Stomach (tissue), 9 donors: Measurements from ENCODE around the gene GRWD1. TPM values are rescaled to one million over a fixed set of nuclear protein-coding genes. Genes with fewer than 3 reads are reported as not detected.

Experiments
- DNase-seq, 2 donors: peaks; one replicate each; pipeline versions ENCODE4 v3.0.0 to v3.0.0-alpha.2; 2013 to 2019
- H3K27ac ChIP-seq, 5 donors: fragments of 200-600 bp in 4 of 5; sonication (generic) in 4 of 5; one replicate each; pipeline ENCODE4 v1.5.1; 2013 to 2019; ENCODE audit warnings: mild to moderate bottlenecking in 1 of 5, moderate library complexity in 1 of 5
- H3K27me3 ChIP-seq, 3 donors: fragments of 200-600 bp; sonication (generic); one replicate each; pipeline ENCODE4 v1.5.1; 2017 to 2019; ENCODE audit warnings: mixed run types in 1 of 3
- H3K36me3 ChIP-seq, 4 donors: fragments of 200-600 bp; sonication (generic); 1 replicate in 3 of 4; 2 replicates in 1 of 4; pipeline ENCODE4 v1.5.1; 2016 to 2019
- H3K4me1 ChIP-seq, 4 donors: fragments of 200-600 bp; sonication (generic); one replicate each; pipeline ENCODE4 v1.5.1; 2016 to 2019
- H3K4me3 ChIP-seq, 4 donors: fragments of 200-600 bp; sonication (generic) in 3 of 4; one replicate each; pipeline ENCODE4 v1.5.1; 2016 to 2019; ENCODE audit warnings: mild to moderate bottlenecking in 1 of 4
- H3K9me3 ChIP-seq, 4 donors: fragments of 200-600 bp; sonication (generic); one replicate each; pipeline ENCODE4 v1.5.1; 2016 to 2019
- EP300 ChIP-seq: sonication (generic); formaldehyde crosslinking; IDR thresholded peaks from one replicate; pipeline ENCODE4 v1.6.1; 2017; ENCODE audit warnings: antibody characterized with exemption
- POLR2A ChIP-seq, 4 donors: fragments of 450-650 bp; IDR thresholded peaks; one replicate each; pipeline ENCODE4 v1.6.1; 2016; ENCODE audit warnings: antibody characterized with exemption in 4 of 4, control low read depth in 2 of 4, mild to moderate bottlenecking in 1 of 4, moderate library complexity in 1 of 4
- POLR2AphosphoS5 ChIP-seq, 3 donors: sonication (generic); formaldehyde crosslinking; IDR thresholded peaks; one replicate each; pipeline ENCODE4 v1.6.1; 2016; ENCODE audit warnings: antibody characterized with exemption in 3 of 3
- WGBS, 5 donors: extraction: QIAGEN DNeasy Blood & Tissue Kit in 3 of 5; methylation state at CpG; one replicate each; pipeline versions ENCODE4 v1.1.5 to v1.1.7; 2013 to 2018; 5-methylcytosine and 5-hydroxymethylcytosine counted together
- intact Hi-C: fragments of 100-400 bp; cut with DNase I; formaldehyde crosslinking; loops from one replicate; pipeline ENCODE4 v1.15.1; 2023; ENCODE audit warnings: low total_unique reads
- polyA plus RNA-seq, 3 donors: library from polyadenylated mRNA; stranded (reverse); fragments of 200-250 nt; gene quantifications; one replicate each; pipeline ENCODE4 v1.2.3, GENCODE V29; 2013
- total RNA-seq, 5 donors: library from RNA; depleted of rRNA; stranded (reverse); fragments of >200 nt; gene quantifications; one replicate each; pipeline versions ENCODE4 v1.1.0 to v1.2.3, GENCODE V29; 2014 to 2016
- TF ChIP-seq, protein P1 (sequence below), 7 experiments: fragments of 450-650 bp in 4 of 7; fragments of 200-600 bp in 3 of 7; sonication (generic) in 3 of 7; IDR thresholded peaks; one replicate each; pipeline ENCODE4 v1.5.1; 2016 to 2019; ENCODE audit warnings: antibody characterized with exemption in 7 of 7, control low read depth in 2 of 7, mild to moderate bottlenecking in 1 of 7
- donor health status: healthy with polysubstance abuse.
- donor health status: Bipolar disorder and iron deficiency.
- donor health status: healthy.

The GRWD1 gene
- total and polyA plus RNA-seq, 8 donors = 5.8 to 49.4 (median 15.7) TPM

DNA sequence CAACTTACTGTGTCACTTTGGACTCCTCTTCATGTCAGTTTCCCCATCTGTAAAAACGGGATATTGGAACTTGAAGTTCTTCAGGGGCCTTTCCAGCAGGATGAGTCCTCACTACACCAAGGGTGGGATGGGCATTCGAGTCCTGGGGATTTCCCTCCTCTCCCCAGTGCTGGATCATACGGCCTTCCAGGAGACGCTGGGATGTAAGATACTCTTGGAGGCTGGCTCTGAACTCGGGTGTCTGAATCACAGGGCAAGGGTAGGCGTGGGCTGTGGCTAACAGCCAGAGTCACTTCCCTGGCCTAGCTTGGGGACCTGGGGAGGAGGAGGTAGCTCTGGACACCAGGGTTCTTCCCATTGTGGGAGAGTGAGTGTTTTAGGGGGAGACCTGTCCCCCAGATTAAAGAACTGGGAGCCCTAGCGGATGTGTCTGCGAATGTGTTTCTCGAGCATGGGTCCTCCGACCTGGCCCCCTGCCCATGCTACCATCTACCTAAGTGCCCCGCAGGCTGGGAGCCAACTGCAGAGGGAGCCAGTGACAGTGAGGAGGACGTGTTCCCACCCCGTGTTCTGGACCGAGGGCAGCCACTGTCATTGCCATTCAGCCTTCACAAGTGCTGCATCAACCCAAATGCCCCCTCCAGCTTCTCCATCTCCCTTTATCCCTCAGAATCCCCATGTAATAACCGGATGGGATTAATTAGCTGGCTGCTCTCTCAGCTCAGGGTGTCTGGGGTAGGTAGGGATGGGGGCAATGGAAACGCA is 21.0 kb downstream of the GRWD1 start:
- DNase-seq = no peak
- peaks cover 14 to 24% (median 21%) of the 10 kb centered on the region in 4 donors for H3K36me3 ChIP-seq
- H3K4me1 ChIP-seq = peaks cover 7 to 30% (median 23%) of the 10 kb centered on the region in 4 donors
- 53 to 68% (median 66%) methylated on average over 13 to 16 of the region's 16 CpGs for WGBS, 5 donors
- H3K27ac ChIP-seq = no peak overlapping the region
- no peaks in the 10 kb centered on the region for H3K27me3 ChIP-seq
- intact Hi-C loops = no loop called here
- H3K9me3 ChIP-seq = no peaks in the 10 kb centered on the region
- no peak overlapping the region for H3K4me3 ChIP-seq
- TF ChIP-seq POLR2A (IDR thresholded peaks at IDR 0.05) (no peak), POLR2AphosphoS5 (IDR thresholded peaks at IDR 0.05) (no peak), EP300 (no peak)
- TF ChIP-seq, protein P1, sequence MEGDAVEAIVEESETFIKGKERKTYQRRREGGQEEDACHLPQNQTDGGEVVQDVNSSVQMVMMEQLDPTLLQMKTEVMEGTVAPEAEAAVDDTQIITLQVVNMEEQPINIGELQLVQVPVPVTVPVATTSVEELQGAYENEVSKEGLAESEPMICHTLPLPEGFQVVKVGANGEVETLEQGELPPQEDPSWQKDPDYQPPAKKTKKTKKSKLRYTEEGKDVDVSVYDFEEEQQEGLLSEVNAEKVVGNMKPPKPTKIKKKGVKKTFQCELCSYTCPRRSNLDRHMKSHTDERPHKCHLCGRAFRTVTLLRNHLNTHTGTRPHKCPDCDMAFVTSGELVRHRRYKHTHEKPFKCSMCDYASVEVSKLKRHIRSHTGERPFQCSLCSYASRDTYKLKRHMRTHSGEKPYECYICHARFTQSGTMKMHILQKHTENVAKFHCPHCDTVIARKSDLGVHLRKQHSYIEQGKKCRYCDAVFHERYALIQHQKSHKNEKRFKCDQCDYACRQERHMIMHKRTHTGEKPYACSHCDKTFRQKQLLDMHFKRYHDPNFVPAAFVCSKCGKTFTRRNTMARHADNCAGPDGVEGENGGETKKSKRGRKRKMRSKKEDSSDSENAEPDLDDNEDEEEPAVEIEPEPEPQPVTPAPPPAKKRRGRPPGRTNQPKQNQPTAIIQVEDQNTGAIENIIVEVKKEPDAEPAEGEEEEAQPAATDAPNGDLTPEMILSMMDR (IDR thresholded peaks at IDR 0.05) = no peak

DNA sequence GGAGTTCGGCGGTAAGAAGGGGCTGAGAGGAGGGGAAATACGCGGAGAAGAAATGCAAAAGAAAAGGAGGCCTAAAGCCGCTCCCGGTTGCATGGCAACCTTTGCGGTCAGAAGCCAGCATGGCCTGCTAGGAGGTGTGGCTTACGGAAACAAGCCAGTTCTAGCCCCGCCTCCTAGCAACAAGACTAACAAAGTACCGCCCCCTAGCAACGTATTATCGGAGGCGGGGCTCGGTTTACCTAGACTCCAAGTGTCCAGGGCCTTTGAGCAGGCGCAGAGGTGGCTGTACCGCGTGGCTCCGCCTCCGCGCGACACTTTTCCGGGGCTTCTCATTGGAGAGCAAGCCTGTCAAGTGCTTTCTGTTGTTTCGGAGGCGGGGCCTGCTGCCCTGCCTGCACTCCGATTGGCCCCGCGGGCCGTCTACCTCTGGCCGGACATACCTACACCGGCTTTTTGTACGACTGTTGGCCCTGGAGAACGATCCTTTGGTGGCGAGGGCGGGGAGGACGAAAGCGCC is 23.0 kb downstream of the GRWD1 start:
- Histone ChIP-seq H3K27ac (peak overlapping the region; percentile 91 to 98 (median 97)), H3K4me3 (peak overlapping the region; percentile 80 to 99 (median 97)), H3K9me3 (no peaks in the 10 kb centered on the region), H3K36me3 (peaks cover 35 to 37% (median 36%) of the 10 kb centered on the region in 4 donors), H3K27me3 (no peaks in the 10 kb centered on the region), H3K4me1 (peaks cover 7 to 43% (median 31%) of the 10 kb centered on the region in 4 donors)
- WGBS, 5 donors = 0 to 1% (median 0%) methylated on average over 8 to 36 of the region's 36 CpGs
- intact Hi-C loops = no loop called here
- no peak for TF ChIP-seq POLR2AphosphoS5 (IDR thresholded peaks at IDR 0.05)
- TF ChIP-seq, protein P1 (IDR thresholded peaks at IDR 0.05) = no peak
- no peak for TF ChIP-seq EP300
- no peak for TF ChIP-seq POLR2A (IDR thresholded peaks at IDR 0.05)
- peak; percentile 100 for DNase-seq

DNA sequence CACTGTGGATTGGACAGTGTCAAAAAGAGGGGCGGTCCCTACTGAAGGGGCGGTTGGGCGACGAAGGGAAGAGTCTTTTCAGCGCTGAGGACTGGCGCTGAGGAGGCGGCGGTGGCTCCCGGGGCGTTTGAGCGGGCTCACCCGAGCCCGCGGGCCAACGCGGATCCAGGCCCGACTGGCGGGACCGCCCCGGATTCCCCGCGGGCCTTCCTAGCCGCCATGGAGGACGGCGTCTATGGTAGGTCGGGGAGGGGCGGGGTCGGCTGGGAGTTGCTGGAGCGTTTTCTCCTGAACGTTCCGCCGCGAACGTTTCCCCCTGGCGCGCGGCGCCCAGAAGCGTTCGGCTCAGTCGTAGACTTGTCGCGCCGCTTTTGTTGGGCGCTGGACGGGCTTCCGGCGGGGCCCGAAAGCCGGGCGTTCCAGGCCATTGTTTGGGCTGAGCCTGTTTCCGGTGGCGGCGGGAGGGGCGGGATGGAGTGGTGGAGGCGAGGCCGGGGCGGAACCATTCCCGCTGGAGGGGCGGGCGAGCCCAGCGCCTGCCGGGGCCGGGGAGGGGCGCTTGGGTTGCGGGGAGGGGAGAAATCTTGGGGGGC is 23.6 kb downstream of the GRWD1 start, which contains the start of gene CYTH2:
TSS of gene CYTH2 (plus strand) at position 81 of the 593 bp plus-strand sequence. CDS start at position 220, 139 bp downstream.
- Histone ChIP-seq H3K27me3 (no peaks in the 10 kb centered on the region), H3K9me3 (no peaks in the 10 kb centered on the region), H3K27ac (peak within 1 kb of the TSS; percentile 91 to 98 (median 97)), H3K4me1 (peaks cover 7 to 43% (median 31%) of the 10 kb centered on the region in 4 donors), H3K4me3 (peak within 1 kb of the TSS; percentile 80 to 99 (median 97)), H3K36me3 (peaks cover 40 to 42% (median 42%) of the 10 kb centered on the region in 4 donors)
- peak; percentile 86 to 94 for DNase-seq
- intact Hi-C loops = no loop called here
- TF ChIP-seq EP300 (no peak), POLR2A (IDR thresholded peaks at IDR 0.05) (peak in 2 of 4 donors; percentile 45 to 69), POLR2AphosphoS5 (IDR thresholded peaks at IDR 0.05) (peak; percentile 25 to 94 (median 73))
- TF ChIP-seq, protein P1 (IDR thresholded peaks at IDR 0.05) = peak in 1 of 7 experiments; percentile 16
- 0 to 1% (median 0%) methylated on average over 25 to 66 of the region's 66 CpGs; no CpG with 5 or more reads in 1 of the 5 donors for WGBS, 5 donors

DNA sequence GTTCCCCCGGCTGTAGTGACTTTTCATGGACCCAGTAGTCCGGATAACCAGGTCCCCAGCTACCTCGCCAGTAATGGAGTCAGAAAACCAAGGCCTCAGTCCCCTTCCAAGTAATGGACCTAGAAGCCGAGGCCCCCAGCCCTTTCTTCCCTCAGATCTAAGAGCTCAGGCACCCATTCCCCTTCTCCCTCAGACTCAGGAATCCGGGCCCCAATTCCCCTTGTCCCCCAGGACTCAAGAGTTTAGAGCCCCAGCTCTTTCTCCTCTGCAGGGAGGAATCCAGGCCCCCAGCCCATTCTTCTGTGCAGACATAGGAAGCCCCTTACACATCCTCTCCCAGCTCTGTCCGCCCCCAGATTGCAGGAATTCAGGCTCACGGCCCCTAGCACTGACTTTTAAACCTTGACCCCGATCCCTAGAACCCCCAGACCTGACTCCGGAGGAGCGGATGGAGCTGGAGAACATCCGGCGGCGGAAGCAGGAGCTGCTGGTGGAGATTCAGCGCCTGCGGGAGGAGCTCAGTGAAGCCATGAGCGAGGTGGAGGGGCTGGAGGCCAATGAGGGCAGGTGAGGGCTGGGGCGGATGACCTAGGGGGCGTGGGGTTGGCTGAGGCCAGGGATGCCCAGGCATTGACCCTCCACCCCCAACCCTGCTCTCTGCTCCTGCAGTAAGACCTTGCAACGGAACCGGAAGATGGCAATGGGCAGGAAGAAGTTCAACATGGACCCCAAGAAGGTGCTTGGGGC is 24.3 kb downstream of the GRWD1 start:
- Histone ChIP-seq H3K27me3 (no peaks in the 10 kb centered on the region), H3K9me3 (no peaks in the 10 kb centered on the region), H3K4me3 (peak overlapping the region; percentile 80 to 99 (median 97)), H3K4me1 (peaks cover 7 to 43% (median 31%) of the 10 kb centered on the region in 4 donors), H3K36me3 (peaks cover 47 to 49% (median 49%) of the 10 kb centered on the region in 4 donors), H3K27ac (peak overlapping the region; percentile 91 to 98 (median 97))
- intact Hi-C loops = no loop called here
- TF ChIP-seq POLR2A (IDR thresholded peaks at IDR 0.05) = no peak
- TF ChIP-seq, protein P1 (IDR thresholded peaks at IDR 0.05) = no peak
- TF ChIP-seq POLR2AphosphoS5 (IDR thresholded peaks at IDR 0.05) = no peak
- TF ChIP-seq EP300 = no peak
- 43 to 49% (median 47%) methylated on average over 19 to 20 of the region's 20 CpGs for WGBS, 5 donors
- no peak for DNase-seq
